Gastroesophageal sphincter (tissue), 3 donors: ENCODE data around the gene ACOT2.
"Not testable (repeated sequence)": the region's sequence is repeated elsewhere in the genome, so short reads cannot be mapped to it uniquely, and the experiment has no call there.

Source experiments
- CTCF ChIP-seq, 4 experiments: fragments of 200-600 bp in 2 of 4; fragments of 450-650 bp in 2 of 4; sonication (generic) in 1 of 4; IDR thresholded peaks; one replicate each; pipeline ENCODE4 v1.5.1; 2017 to 2019; ENCODE audit warnings: antibody characterized with exemption in 4 of 4, mild to moderate bottlenecking in 2 of 4, moderate library complexity in 2 of 4
- EP300 ChIP-seq: sonication (generic); formaldehyde crosslinking; IDR thresholded peaks from one replicate; pipeline ENCODE4 v1.6.1; 2017; ENCODE audit warnings: antibody characterized with exemption, mild to moderate bottlenecking
- POLR2A ChIP-seq, 2 donors: fragments of 450-650 bp; IDR thresholded peaks; one replicate each; pipeline ENCODE4 v1.6.1; 2017; ENCODE audit warnings: antibody characterized with exemption in 2 of 2, mild to moderate bottlenecking in 2 of 2, moderate library complexity in 1 of 2
- POLR2AphosphoS5 ChIP-seq: sonication (generic); formaldehyde crosslinking; IDR thresholded peaks from one replicate; pipeline ENCODE4 v1.6.1; 2017; ENCODE audit warnings: antibody characterized with exemption

GRCh38 chr14:73568886-73569184 is 178 bp upstream of the ACOT2 start:
- TF ChIP-seq CTCF (IDR thresholded peaks at IDR 0.05); POLR2AphosphoS5; POLR2A (IDR thresholded peaks at IDR 0.05); EP300: not testable (repeated sequence)
